ENCODE results near the gene FBXL13.
"Not testable (repeated sequence)": the region's sequence is repeated elsewhere in the genome, so short reads cannot be mapped to it uniquely, and the experiment has no call there.

The FBXL13 gene

DNA sequence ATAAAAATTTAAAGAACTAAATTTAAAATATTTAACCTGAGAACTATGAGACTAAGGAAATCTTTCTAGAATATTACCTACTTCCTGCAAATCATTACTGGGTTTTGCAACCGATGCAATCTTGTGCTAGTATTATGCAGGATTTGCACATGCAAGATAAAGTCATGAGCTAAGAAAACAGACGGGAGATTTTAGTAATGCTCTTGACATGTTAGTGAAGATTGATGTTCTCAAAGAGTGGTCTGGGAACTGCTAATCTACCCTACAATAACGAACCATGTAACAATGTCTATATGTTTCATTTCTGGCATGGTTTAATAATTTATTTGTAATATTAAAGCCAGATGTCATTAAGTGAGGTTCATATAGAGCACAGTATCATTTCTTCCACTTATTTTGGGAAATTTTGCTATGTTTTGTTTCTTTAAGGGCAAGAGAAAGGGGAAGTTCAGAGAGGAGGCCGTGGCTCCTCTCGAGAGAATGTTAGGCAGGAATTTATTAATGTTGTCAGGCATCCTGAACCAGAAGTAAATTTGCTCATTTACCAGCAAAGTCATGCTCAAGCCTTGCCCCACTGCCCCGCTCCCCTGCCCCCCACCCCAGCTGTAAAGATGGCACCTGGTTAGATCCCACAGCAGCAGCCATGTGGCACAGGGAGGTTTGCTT, 139.0 kb downstream of the FBXL13 start:
- DNase-seq (ENCODE audit: low read depth): no peak

DNA sequence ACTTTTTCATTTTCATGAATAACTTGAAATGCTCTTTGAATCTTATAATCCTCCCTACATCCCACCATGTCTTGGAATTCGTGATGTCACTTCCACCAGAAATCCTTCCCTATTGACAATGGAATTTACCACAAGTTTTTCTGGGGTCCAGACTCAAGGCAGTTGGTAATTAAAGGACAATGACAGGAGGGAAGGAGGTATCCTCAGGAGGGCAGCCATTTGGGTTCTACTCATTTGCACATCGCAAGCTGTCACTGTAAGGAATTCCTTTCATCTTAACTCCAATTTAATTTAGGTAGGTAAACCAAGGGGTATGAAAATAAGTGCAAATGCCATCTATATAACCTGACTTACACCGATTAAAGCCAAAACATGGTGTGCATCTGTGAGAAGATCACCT, 139.9 kb downstream of the FBXL13 start:
- DNase-seq (ENCODE audit: low read depth): no peak

DNA sequence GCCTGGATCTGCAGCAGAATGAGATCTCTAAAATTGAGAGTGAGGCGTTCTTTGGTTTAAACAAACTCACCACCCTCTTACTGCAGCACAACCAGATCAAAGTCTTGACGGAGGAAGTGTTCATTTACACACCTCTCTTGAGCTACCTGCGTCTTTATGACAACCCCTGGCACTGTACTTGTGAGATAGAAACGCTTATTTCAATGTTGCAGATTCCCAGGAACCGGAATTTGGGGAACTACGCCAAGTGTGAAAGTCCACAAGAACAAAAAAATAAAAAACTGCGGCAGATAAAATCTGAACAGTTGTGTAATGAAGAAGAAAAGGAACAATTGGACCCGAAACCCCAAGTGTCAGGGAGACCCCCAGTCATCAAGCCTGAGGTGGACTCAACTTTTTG, 140.4 kb downstream of the FBXL13 start:
- no peak for DNase-seq (ENCODE audit: low read depth)

DNA sequence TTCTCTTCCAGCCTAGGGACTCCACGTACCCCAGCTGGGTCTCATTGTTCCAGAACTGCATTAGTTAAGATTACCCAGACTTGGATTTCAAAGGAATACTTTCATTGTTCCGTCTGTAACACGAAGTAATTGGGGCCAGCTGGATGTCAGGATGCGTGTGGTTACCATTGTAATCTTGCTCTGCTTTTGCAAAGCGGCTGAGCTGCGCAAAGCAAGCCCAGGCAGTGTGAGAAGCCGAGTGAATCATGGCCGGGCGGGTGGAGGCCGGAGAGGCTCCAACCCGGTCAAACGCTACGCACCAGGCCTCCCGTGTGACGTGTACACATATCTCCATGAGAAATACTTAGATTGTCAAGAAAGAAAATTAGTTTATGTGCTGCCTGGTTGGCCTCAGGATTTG, 140.8 kb downstream of the FBXL13 start:
- DNase-seq (ENCODE audit: low read depth): no peak

DNA sequence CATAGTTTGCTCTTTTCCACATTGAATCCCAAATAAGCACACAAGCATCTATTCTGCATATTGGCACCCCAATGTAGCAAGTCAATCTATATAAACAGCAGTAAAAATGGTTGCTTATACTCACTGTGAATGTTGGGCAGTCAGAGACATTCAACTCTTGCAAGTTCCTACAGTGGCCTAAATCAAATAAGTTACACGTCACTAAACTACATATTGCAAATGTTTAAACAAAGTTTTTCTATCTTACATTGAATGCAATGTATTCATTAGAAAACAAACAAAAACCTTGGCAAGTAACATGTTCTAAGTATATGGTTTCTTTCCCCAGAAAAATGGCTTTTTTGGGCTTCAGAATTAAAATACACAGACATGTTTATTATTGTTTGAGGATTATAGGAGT, 142.8 kb downstream of the FBXL13 start:
- DNase-seq (ENCODE audit: low read depth): no peak

DNA sequence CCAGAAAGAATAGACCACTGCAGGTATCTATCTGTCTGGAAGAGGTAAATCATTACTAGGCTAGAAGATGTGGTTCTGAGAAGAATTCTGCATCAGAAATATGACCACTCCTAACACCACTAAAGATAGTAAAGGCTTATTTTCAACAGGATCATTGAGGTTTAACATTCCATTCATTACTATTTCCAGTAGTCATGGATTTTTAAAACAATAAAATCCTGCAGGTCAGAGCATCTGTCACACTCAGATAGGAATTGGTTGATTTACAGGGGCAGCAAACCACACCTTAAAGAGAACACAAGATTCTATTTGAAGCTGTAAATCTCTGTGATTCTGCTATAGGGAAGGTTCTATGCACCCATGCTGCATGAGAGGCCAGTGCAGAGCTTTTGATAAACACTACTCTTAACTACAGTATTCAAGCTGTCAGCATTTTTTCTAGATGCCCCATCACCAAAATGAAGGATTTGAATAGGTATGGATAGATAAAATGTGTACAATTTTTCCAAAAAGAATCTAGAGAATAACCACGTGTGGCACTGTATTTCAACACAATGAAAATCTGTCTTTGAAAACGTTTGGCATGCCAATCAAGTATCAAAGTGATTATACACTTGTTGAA, 147.2 kb downstream of the FBXL13 start:
- DNase-seq (ENCODE audit: low read depth): no peak

DNA sequence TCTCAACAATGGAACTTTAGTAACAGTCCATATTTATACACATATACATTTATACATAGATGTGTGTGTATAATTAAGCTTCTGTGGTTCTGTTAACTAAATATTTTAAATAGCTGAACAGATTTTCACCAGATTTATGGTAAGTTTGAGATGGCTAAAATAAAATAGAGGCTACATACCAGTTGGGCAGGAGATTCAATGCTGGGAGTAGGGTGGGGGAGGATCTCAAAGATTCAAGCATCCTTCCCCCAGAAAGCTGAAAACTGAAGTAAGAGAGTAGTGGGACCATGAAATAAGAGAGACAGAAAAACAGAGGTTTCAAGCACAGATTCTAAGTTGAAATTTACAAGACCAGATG, 147.8 kb downstream of the FBXL13 start:
- no peak for DNase-seq (ENCODE audit: low read depth)

DNA sequence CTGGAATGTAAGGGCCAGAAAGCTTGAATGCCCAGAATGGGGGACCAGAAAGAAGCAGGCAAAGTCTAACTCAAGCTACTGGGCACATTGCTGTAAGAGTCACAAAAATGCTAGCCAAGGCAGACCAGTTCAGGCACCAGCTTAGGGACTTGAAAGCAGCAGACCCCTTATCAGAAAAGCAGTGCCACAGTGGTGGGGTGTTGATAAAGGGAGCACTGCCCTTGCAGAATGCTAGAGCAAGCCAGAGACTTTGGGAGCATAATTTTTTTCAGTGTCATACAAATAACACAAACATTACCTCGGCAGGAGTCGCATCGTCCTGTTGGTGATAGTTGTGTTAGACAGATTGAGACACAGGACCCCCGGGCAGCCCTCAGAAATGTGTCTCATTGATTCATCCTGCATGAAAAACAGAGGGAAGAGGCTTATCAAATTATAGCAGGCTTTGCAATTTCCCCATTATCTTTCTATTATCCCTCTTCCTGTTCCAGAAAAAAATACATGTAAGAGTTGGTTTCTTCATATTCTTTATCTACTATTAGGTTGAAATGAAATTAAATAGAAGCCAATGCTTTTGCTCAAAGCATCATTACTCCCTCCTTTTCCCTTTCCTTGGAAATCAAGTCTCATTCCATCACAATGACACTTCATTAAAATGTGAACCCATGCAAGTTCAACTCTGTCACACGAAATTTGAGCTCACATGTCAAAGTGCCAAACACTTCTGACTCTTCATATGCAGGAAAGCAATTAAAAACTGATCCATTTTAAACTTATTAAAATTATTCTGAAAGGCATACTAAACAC, 148.4 kb downstream of the FBXL13 start:
- no peak for DNase-seq (ENCODE audit: low read depth)

DNA sequence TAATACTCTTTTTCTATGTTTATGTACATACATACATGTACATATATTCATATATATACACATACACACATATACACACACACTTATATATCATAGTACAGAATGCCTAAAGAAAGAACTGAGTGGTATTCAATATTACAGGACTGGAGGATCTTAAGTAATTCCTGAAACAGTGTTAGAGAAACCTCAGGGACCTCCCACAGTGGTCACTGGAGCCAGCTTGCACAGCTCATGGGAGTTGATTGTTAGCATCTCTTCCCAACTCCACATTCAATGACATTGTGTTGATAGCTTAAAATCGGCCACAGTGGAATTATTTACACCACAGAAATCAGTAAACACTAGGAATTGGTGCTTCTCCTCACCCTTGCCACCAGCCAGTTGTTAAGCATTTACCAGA, 155.8 kb downstream of the FBXL13 start:
- DNase-seq (ENCODE audit: low read depth): no peak

DNA sequence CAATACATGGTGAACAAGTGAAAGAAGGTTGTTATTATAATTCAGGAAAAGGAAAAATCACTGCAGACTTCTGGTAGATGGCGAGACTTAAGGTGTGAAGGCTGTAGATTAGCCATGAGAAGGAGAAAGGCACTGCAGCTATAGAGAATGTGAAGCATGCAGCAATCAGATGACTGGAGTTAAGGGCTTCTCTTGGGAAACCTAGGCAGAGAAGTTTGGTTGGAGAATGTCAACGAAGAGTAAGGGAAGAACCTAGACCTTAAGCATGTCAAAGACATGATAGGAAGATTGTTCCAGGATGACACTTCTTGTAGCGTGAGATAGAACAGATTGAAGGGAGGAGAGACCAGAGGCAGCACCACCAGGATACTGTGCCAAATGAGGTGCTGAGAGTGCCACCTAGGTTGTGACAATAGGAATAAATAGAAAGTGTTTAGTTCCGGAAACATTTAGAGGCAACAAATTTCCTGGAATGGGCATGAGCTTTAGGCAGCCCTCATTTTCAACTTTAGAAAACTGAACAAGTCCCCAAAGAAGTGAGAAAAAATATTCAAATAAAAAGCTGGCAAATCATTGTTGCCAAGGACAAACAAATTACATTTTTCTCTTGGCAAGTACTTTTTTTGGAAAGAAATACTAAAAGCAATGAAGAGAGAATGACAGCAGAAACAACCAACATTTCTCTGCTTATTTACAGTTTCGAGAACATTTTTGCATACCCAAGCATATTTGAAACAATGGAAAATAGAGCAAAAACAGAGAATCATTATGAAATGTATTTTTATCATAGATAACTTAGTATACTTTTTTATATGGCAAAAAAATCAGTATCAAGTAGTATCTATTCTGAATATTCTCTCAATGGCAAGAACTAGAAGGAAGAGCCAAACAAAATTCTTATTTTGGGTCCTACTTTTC, 156.9 kb downstream of the FBXL13 start:
- no peak for DNase-seq (ENCODE audit: low read depth)

DNA sequence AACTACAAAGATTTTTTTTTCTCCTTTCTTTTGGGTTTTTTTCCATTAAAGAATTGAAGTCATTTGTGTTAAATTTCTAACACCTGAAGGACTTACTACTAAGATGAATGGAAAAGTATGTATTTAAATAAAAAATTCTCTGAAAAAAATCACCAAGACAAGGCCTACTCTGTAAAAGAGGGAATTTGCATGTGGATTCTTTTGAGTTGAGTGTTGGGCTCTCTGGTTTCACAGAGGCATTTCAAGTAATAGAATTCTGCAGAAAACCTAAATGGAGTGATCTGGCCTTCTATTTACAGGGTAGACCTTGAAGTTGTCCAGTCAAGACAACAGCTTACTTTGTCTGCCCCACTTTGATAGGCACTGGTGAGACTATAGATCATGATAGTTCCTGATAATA, 157.7 kb downstream of the FBXL13 start:
- no peak for DNase-seq (ENCODE audit: low read depth)

DNA sequence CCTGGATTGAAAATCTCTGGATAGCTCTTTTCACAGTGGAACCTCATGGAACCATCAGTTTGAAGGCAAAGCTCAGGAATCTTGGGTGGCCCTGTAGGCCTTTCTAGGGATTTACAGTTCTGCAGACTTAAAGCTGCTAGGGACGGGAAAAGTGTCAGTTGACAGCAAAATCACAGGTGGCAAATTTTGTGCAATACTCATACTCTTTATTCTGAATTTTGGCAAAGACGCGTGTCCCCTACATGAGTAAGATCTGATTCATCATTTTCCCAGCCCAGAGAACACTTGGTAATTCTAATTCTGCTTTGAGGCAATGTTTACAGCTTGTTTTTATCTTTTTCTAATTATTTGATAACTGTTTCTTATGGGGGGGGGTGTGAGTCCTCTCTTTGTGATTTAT, 158.2 kb downstream of the FBXL13 start:
- DNase-seq (ENCODE audit: low read depth): no peak

DNA sequence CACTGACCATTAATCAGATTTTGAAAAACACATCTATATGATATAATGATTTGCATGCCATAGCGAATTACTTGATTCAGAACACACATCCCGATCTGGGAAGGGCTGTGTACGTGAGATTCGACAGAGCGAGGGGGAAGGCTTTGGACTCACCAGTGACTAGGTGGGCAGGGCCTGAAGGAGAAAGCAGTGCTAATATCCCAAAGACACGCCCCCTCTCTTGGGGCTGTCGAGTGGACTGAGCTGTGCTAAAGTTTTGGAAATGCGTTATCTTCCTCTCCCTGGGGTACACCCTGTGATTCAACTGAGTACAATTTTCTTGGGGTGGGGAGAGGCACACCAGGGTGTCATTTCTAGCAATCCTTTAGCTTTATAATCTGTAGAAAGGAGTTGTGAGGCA, 160.0 kb downstream of the FBXL13 start:
- no peak for DNase-seq (ENCODE audit: low read depth)

DNA sequence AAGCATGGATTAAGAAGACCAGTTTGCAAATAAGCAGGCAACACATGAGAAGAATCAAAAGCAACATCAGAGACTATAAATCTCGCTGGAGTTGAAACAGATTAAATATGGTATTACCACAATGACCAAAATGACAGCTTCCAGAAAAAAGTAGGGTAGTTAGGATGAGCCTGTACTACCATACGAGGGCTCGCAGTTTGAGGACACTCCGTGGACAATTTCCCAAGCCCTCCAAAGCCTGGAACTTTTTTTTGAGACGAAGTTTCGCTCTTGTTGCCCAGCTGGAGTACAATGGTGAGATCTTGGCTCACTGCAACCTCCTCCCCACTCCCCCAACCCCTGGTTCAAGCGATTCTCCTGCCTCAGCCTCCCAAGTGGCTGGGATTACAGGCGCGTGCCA, 160.8 kb downstream of the FBXL13 start:
- DNase-seq (ENCODE audit: low read depth): no peak

DNA sequence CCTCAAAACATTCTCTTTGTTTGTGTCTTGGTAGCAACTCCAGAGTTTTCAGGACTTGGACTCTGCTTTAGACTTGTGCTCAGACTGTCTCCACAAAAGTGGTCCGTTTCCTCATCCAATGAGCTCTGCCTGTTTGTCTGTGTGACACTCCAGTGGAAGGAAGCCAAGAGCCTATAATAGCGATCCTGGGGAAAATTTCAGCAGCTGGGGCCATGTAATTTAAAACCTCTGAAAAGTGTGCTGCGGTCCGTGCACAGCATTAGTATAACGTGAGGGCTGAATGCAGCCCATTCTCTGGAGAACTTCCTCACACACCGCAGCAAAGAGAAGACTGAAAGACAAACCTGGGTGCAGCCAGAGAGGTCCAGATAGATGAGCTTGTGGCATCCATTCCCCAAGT, 161.9 kb downstream of the FBXL13 start, which contains the start of gene LRRC17:
LRRC17 (plus strand) TSS at position 259 of the 400 bp plus-strand sequence. CDS start 20,914 bp downstream, outside the sequence.
- DNase-seq (ENCODE audit: low read depth): no peak

DNA sequence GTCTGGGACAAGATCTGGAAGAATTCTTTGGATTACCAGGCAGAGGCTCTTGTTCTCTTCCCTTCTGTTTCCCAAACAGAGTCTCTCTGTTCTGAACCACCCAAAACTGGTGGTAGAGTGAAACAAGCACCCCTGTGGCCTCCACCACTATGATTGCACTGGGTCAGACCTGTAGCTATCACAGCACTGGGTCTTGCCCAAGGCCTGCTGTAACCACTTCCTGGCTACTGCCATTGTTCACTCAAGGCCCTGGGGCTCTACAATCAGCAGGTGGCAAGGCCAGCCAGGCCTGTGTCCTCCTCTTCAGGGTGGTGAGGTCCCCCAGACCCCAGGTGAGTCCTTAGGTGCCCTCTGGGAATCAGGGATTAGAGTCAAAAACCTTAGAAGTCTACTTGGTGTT, 165.9 kb downstream of the FBXL13 start:
- no peak for DNase-seq (ENCODE audit: low read depth)

DNA sequence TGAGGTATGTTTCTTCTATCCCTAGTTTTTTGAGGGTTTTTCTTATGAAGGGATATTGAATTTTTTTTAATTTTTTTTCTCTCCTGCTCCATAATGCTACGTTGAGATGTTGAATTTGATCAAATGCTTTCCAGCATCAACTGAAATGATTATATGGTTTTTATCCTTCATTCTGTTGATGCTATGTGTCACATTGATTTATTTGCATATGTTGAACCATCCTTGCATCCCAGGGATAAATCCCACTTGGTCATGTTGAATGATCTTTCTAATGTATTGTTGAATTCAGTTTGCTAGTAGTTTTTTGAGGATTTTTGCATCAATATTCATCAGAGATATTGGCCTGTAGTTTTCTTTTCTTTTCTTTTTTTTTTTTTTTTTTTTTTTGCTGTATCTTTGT, 171.0 kb downstream of the FBXL13 start:
- DNase-seq (ENCODE audit: low read depth): not testable (repeated sequence)

DNA sequence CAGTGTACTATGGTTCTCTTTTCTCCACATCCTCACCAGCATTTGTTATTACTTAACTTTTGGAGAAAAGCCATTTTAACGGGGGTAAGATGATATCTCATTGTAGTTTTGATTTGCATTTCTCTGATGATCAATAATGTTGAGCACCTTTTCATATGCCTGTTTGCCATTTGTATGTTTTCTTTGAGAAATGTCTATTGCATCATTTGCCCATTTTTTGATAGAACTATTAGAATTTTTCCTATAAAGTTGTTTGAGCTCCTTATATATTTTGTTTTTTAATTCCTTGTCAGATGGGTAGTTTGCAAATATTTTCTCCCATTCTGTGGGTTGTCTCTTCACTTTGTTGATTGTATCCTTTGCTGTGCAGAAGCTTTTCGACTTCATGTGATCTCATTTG, 172.5 kb downstream of the FBXL13 start:
- not testable (repeated sequence) for DNase-seq (ENCODE audit: low read depth)

DNA sequence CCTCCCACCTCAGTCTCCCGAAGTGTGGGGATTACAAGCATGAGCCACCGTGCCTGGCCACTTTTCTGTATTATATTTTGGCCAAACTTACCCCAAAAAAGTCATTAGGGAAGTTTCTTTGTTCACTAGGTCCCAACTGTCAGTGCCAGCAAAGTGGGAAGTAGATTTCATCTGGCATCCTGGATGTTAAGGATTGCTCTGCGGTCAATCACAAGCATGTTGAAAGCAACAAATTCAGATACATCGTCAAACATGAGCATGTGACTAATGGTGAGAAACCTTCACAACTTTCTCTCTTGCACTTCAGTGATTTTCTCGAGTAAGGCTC, 176.1 kb downstream of the FBXL13 start:
- no peak for DNase-seq (ENCODE audit: low read depth)

DNA sequence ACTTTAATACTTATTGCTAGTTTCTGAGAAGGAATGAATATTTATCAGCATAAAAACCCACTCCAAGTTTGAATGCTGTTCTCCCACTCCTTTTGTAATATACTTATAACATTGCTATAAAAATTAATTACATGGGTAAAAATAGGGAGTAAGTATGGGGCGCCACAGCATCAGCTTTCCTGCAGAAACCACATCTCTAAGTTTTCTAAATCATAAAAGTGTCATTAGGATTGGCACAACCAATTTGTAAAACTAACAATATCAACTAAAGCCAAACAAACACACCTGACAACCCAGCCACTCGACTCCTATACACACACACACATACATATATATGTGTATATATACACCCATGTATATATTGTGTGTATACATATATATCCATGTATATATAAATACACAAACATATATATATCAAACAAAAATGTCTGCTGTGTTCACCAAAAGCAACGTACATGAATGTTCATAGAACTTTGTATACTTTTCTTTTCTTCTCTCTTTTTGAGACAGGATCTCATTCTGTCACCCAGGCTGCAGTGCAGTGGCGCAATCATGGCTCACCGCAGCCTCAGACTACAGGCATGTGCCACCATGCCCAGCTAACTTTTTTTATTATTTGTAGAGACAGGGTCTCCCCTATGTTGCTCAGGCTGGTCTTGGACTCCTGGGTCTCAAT, 176.6 kb downstream of the FBXL13 start:
- no peak for DNase-seq (ENCODE audit: low read depth)

DNA sequence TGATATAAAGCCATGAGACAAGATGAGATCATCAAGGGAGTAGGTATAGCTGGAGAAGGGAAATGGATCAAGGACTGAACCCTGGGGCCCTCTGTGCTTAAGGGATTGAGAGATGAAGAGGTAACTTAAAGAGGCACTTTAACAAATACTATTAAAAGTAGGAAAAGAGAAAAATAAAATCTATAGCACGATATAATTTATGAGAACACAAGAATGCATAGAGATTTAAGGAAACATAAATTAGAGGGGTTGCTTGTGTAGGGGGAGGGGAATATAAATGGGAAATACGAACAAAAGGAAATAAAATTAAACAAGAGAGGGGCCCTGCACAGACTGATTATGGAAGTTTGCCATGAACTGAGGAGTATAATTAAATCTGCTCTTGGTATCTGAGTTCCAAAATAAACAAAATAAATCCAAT, 177.4 kb downstream of the FBXL13 start:
- DNase-seq (ENCODE audit: low read depth): no peak

DNA sequence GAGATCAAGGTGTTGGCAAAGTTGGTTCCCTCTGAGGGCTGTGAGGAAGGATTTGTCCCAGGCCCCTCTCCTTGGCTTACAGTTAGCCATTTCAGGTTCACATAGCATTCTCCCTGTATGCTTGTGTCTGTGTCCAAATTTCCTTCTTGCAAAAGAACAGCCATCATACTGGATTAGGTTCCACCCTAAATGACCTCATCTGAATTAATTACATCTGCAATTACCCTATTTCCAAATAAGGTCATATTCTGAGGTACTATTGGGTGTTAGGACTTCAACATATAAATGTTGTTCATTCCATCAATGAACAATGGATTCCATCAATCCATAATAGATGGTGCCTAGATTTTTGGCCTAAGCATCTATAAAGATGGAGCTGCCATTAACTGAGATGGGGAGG, 178.0 kb downstream of the FBXL13 start:
- no peak for DNase-seq (ENCODE audit: low read depth)

Measured in stimulated activated CD8-positive, alpha-beta memory T cell treated with anti-CD3 and anti-CD28 coated beads, Interleukin-12 subunit alpha, Interleukin-12 subunit beta, amount 100 ng/mL, for 4 hours (primary cell).